VCaP (cell line): ENCODE measurements around the gene GOLGA8A.

Experiments used
- H3K27ac ChIP-seq: fragments of 450-650 bp; 2 replicates; pipeline ENCODE4 v1.5.1; 2017
- CTCF ChIP-seq: fragments of 450-650 bp; conservative IDR thresholded peaks from 2 replicates; pipeline ENCODE4 v1.5.1; 2017; ENCODE audit warnings: mild to moderate bottlenecking, moderate library complexity

Gene GOLGA8A

GRCh38 chr15:34437687-34438086, at the start of gene GOLGA8A:
GOLGA8A (minus strand) TSS chr15:34437808; CDS start chr15:34389691, 48,117 bp downstream.
- no peak for TF ChIP-seq CTCF
- H3K27ac ChIP-seq = peak within 1 kb of the TSS; percentile 52

GRCh38 chr15:34483644-34484043, 46.0 kb upstream of the GOLGA8A start:
- H3K27ac ChIP-seq = no peak overlapping the region
- no peak for TF ChIP-seq CTCF

GRCh38 chr15:34481370-34481769, 43.8 kb upstream of the GOLGA8A start:
- no peak for TF ChIP-seq CTCF
- no peak overlapping the region for H3K27ac ChIP-seq

GRCh38 chr15:34473840-34474239, 36.2 kb upstream of the GOLGA8A start:
- no peak for TF ChIP-seq CTCF
- H3K27ac ChIP-seq = no peak overlapping the region

GRCh38 chr15:34472947-34473346, 35.3 kb upstream of the GOLGA8A start:
- no peak for TF ChIP-seq CTCF

GRCh38 chr15:34470892-34471291, 33.3 kb upstream of the GOLGA8A start:
- no peak overlapping the region for H3K27ac ChIP-seq
- no peak for TF ChIP-seq CTCF

More at GRCh38 chr15:34472947-34473346, 35.3 kb upstream of the GOLGA8A start:
- no peak overlapping the region for H3K27ac ChIP-seq

GRCh38 chr15:34470091-34470490, 32.5 kb upstream of the GOLGA8A start:
- H3K27ac ChIP-seq = no peak overlapping the region
- no peak for TF ChIP-seq CTCF
